ENCODE results near the gene SHISAL2A.

DNA sequence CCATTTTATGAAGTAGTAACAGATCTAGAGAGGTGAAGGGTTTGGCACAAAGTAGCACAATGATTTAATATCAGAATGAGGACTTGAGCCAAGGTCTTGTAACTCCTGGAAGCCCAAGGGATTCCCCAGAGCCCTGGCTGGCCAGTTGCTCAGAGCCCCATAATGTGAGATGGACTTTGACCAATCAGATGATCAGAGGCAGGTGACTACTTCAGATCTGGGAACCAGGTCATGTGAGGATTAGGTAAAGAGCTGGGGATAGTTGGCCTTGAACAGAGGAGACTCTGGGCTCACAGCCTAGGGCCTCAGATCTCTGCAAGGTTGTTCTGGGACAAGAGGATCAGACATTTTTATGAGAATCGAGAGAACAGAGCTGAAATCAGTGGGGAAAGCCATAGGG is 18.9 kb downstream of the SHISAL2A start:
- no peak for TF ChIP-seq POLR2AphosphoS5 (IDR thresholded peaks at IDR 0.05; ENCODE audit: low read depth, low read length)
- TF ChIP-seq POLR2A (IDR thresholded peaks at IDR 0.05; ENCODE audit: low read depth, low read length) = no peak
- TF ChIP-seq TAF1 (IDR thresholded peaks at IDR 0.05; ENCODE audit: low read depth, low read length) = no peak
- TF ChIP-seq POU2F2 (IDR thresholded peaks at IDR 0.05; ENCODE audit: low read depth, low read length) = no peak
- TF ChIP-seq SPI1 (IDR thresholded peaks at IDR 0.05; ENCODE audit: low read depth, low read length) = no peak
- TF ChIP-seq PAX5 (IDR thresholded peaks at IDR 0.05; ENCODE audit: insufficient read depth, low read length, severe bottlenecking) = no peak

Measured in GM12891 (cell line).